GM13976 (cell line): Measurements from ENCODE around the gene CHRNG.

Experiments used
- DNase-seq: peaks from one replicate; pipeline ENCODE4 v3.0.0; 2012; ENCODE audit warnings: low spot score
- in situ Hi-C: fragments of 300-500 bp; cut with MboI; formaldehyde crosslinking; loops from one replicate; pipeline ENCODE4 v1.12.0; 2022; ENCODE audit warnings: low sequenced_read_pairs, mixed read lengths, inconsistent platforms; ENCODE audit not compliant: unreplicated experiment
- TF ChIP-seq, protein P1 (sequence below): IDR thresholded peaks from 2 replicates; pipeline ENCODE4 v1.5.1; 2012; ENCODE audit warnings: borderline replicate concordance, mild to moderate bottlenecking; ENCODE audit not compliant: insufficient read depth; ENCODE audit errors: extremely low read depth, missing control alignments, control extremely low read depth

Gene CHRNG

DNA sequence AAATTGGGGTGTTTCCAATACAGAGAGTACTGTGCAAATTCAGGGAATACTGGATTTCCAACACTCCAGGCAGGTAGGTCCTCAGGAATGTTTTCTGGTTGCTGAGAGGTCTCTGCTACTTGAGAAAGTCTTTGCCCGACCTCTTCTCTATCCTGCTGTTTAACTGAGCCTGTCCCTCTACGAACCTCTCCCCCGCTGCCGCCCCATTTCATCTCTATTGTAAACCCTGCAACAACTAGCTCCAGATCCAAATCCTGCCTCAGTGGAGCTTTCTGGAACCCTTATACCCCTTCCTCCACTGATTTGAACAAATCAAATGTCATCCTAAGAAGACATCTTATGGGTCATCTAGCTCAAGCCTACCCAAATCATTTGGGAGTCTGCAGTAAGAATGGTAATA is 12.3 kb downstream of the CHRNG start:
- DNase-seq, result no peak
- in situ Hi-C loops, result no loop called here
- TF ChIP-seq, protein P1, sequence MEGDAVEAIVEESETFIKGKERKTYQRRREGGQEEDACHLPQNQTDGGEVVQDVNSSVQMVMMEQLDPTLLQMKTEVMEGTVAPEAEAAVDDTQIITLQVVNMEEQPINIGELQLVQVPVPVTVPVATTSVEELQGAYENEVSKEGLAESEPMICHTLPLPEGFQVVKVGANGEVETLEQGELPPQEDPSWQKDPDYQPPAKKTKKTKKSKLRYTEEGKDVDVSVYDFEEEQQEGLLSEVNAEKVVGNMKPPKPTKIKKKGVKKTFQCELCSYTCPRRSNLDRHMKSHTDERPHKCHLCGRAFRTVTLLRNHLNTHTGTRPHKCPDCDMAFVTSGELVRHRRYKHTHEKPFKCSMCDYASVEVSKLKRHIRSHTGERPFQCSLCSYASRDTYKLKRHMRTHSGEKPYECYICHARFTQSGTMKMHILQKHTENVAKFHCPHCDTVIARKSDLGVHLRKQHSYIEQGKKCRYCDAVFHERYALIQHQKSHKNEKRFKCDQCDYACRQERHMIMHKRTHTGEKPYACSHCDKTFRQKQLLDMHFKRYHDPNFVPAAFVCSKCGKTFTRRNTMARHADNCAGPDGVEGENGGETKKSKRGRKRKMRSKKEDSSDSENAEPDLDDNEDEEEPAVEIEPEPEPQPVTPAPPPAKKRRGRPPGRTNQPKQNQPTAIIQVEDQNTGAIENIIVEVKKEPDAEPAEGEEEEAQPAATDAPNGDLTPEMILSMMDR, result no peak

DNA sequence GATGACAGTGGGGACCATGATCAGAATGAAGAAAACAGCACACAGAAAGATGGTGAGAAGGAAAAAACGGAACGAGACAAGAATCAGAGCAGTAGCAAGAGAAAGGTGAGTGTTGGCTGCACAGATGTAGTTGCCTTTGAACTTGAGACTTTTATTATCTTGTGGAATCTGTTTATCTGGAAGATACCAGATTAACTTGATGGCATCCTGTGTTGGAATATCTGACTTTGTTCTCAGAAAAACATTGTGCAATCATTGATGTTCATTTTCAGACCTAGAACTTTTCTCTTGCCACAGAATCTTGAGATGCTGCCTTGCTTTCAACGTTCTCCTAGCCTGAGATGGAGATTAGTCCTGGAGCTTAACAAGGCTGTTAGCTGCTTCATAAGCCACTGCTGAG is 16.9 kb downstream of the CHRNG start:
- TF ChIP-seq, protein P1, result no peak
- in situ Hi-C loops, result no loop called here
- DNase-seq, result no peak

DNA sequence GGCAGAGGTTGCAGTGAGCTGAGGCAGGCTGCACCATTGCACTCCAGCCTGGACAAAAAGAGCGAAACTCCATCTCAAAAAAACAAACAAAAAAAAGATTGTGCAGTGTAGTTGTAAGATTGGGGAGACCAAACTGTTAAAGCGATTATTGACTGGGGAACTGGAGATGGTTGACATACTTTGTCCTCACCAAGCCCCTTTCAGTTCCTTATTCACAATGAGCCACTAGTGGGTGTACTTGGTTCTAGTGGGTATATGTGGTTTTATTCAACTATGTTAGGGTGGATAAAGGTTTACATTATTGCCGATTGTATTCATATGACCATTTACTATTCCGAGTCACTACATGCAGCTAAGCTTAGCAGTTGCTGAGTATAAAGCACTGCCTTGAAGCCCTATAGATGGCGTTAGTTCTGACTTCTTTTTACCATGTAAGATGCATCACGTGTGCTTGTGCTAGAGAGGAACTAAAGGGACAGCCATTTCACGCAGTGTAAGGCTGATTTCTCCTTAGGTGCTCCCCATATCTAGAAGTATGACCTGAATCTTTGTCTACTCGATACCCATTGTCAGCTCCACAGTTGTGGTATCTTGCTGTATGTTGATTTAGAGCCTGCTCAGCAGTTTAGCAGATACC is 23.1 kb downstream of the CHRNG start:
- in situ Hi-C loops, result no loop called here
- TF ChIP-seq, protein P1, result no peak

DNA sequence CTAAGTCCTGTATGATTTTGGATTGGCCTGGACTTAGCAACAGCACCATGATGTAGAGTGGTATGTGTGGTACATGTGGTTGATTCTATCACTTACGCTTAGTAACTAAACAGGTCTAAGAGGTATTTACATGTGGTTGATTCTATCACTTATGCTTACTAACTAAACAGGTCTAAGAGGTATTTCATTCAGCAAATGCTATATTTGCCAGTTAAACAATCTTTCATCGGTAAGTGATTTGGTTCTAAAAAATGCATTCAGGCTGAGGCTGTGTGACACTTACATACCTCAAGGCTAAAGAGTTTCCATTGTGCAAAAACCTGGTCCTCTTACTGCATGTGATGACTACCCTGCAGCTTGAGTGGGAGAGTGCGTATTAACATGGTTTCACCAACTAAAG is 24.1 kb downstream of the CHRNG start:
- DNase-seq, result no peak
- TF ChIP-seq, protein P1, result no peak
- in situ Hi-C loops, result no loop called here

More for the DNA sequence above, 23.1 kb downstream of the CHRNG start:
- no peak for DNase-seq

DNA sequence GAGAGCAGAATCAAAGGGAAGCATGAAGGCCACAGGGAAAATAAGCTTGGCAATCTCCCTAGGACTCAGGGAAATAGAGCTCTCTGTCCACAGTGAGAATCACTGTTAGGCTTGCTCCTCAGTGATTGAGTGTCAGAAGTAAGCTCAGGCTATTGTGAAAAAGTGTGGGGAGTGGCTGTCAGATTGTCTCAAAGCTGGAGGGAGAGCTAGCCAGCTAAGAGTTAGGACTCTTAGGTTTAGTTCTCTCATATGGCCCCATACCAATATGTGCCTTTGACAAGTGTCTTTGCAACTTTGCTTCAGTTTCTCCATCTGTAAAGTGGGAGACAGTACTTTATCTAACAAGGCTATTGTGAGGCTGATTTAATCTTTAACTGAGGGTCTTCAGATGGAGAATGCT is 28.2 kb downstream of the CHRNG start:
- DNase-seq, result no peak
- in situ Hi-C loops, result no loop called here
- TF ChIP-seq, protein P1, result no peak

DNA sequence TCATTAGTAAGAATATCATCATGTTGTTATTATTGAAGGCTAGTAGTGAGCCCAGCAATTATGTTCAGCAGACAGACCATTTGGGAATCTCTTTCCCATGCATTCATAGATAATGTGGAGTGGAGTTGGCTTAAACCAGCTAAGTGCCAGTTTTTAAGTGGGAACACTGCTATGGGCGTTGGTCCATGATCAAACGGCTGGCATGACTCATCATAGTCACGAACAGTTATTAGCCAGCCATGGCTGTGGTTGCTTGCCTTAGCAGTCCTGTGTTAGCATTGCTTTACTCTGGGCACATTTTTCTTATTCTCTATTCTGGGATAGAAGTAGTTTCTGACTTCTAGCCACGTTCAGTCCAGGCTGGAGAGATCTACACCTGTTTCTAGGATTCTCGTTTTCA is 28.7 kb downstream of the CHRNG start:
- TF ChIP-seq, protein P1, result no peak
- no peak for DNase-seq

More for the DNA sequence above, 28.7 kb downstream of the CHRNG start:
- in situ Hi-C loops, result no loop called here
